ENCODE results near the gene OSCP1. TPM values are rescaled to one million over a fixed set of nuclear protein-coding genes. Genes with fewer than 3 reads are reported as not detected.

OSCP1 gene
- polyA plus RNA-seq, 6 donors from 2014 or later: 0.62 TPM; not detected in 5

- Mint-ChIP-seq H3K9me3 (no peaks in the 10 kb centered on the region), H3K27ac (peak overlapping the region in 4 of 6 donors; percentile 16 to 87 (median 40)), H3K4me3 (no peak overlapping the region), H3K27me3 (no peaks in the 10 kb centered on the region), H3K36me3 (peaks cover 0 to 5% of the 10 kb centered on the region in 2 donors), H3K4me1 (peaks cover 17 to 28% (median 20%) of the 10 kb centered on the region in 3 donors)
- DNase-seq (no peak), ATAC-seq (ENCODE audit: low read depth in 2 of 2) (no peak)
Observed at GRCh38 chr1:36467027-36467410, 16.8 kb upstream of the OSCP1 start.

- Mint-ChIP-seq H3K9me3 (no peaks in the 10 kb centered on the region), H3K4me3 (no peak overlapping the region), H3K36me3 (peaks cover 0 to 5% of the 10 kb centered on the region in 2 donors), H3K4me1 (peaks cover 19 to 28% (median 22%) of the 10 kb centered on the region in 3 donors), H3K27ac (peak overlapping the region in 5 of 6 donors; percentile 16 to 87 (median 38)), H3K27me3 (no peaks in the 10 kb centered on the region)
- ATAC-seq (ENCODE audit: low read depth in 2 of 2) (no peak), DNase-seq (no peak)
Observed at GRCh38 chr1:36466370-36467026, 16.2 kb upstream of the OSCP1 start.

- peaks cover 3 to 10% of the 10 kb centered on the region in 2 donors for H3K36me3 Mint-ChIP-seq
- no peaks in the 10 kb centered on the region for H3K27me3 Mint-ChIP-seq
- ATAC-seq (ENCODE audit: low read depth in 2 of 2) (no peak), DNase-seq (no peak)
- H3K4me3 Mint-ChIP-seq: peak overlapping the region in 4 of 8 donors; percentile 4 to 98 (median 74)
- H3K9me3 Mint-ChIP-seq: no peaks in the 10 kb centered on the region
- peak overlapping the region; percentile 38 to 99 (median 98) for H3K27ac Mint-ChIP-seq
- H3K4me1 Mint-ChIP-seq: peaks cover 19 to 28% (median 24%) of the 10 kb centered on the region in 3 donors
Observed at GRCh38 chr1:36465731-36466369, 15.6 kb upstream of the OSCP1 start.

- peak overlapping the region; percentile 97 to 99 (median 99) for H3K27ac Mint-ChIP-seq
- DNase-seq: no peak
- no peaks in the 10 kb centered on the region for H3K9me3 Mint-ChIP-seq
- H3K4me3 Mint-ChIP-seq: peak overlapping the region; percentile 96 to 100 (median 98)
- peak; percentile 54 to 56 for ATAC-seq (ENCODE audit: low read depth in 2 of 2)
- H3K27me3 Mint-ChIP-seq: no peaks in the 10 kb centered on the region
- peaks cover 19 to 30% (median 24%) of the 10 kb centered on the region in 3 donors for H3K4me1 Mint-ChIP-seq
- H3K36me3 Mint-ChIP-seq: peaks cover 8 to 16% of the 10 kb centered on the region in 2 donors
Observed at GRCh38 chr1:36464605-36465393, 14.5 kb upstream of the OSCP1 start.

- Mint-ChIP-seq H3K9me3 (no peaks in the 10 kb centered on the region), H3K4me1 (peaks cover 19 to 33% (median 24%) of the 10 kb centered on the region in 3 donors), H3K36me3 (peaks cover 8 to 23% of the 10 kb centered on the region in 2 donors), H3K27me3 (no peaks in the 10 kb centered on the region), H3K27ac (peak within 1 kb of the TSS; percentile 97 to 99 (median 99)), H3K4me3 (peak within 1 kb of the TSS; percentile 96 to 100 (median 98))
- ATAC-seq (ENCODE audit: low read depth in 2 of 2) (peak; percentile 97 to 98), DNase-seq (peak; percentile 94)
Observed at GRCh38 chr1:36463803-36464604, 13.8 kb upstream of the OSCP1 start, which contains the start of gene MRPS15. Gene MRPS15, minus strand, starts transcription at chr1:36464384. Its CDS starts 109 bp downstream, at chr1:36464275.

- DNase-seq (no peak), ATAC-seq (ENCODE audit: low read depth in 2 of 2) (no peak)
- Mint-ChIP-seq H3K4me1 (peaks cover 24 to 37% (median 29%) of the 10 kb centered on the region in 3 donors), H3K36me3 (peaks cover 8 to 23% of the 10 kb centered on the region in 2 donors), H3K4me3 (peak overlapping the region; percentile 96 to 100 (median 98)), H3K27me3 (no peaks in the 10 kb centered on the region), H3K9me3 (no peaks in the 10 kb centered on the region), H3K27ac (peak overlapping the region; percentile 67 to 99 (median 99))
Observed at GRCh38 chr1:36463463-36463802, 13.2 kb upstream of the OSCP1 start.

GRCh38 chr1:36458910-36459309 is 8.7 kb upstream of the OSCP1 start:
- no peak for ATAC-seq (ENCODE audit: low read depth in 2 of 2)
- no peaks in the 10 kb centered on the region for H3K9me3 Mint-ChIP-seq
- DNase-seq: no peak
- H3K4me1 Mint-ChIP-seq: peaks cover 27 to 35% (median 28%) of the 10 kb centered on the region in 3 donors
- peak overlapping the region in 2 of 8 donors; percentile 48 to 66 for H3K4me3 Mint-ChIP-seq
- H3K36me3 Mint-ChIP-seq: peaks cover 15 to 31% of the 10 kb centered on the region in 2 donors
- H3K27me3 Mint-ChIP-seq: no peaks in the 10 kb centered on the region
- peak overlapping the region in 3 of 6 donors; percentile 16 to 62 (median 60) for H3K27ac Mint-ChIP-seq

- peak overlapping the region in 3 of 6 donors; percentile 22 to 88 (median 62) for H3K27ac Mint-ChIP-seq
- DNase-seq (no peak), ATAC-seq (ENCODE audit: low read depth in 2 of 2) (no peak)
- peaks cover 20 to 23% (median 22%) of the 10 kb centered on the region in 3 donors for H3K4me1 Mint-ChIP-seq
- peaks cover 15 to 29% of the 10 kb centered on the region in 2 donors for H3K36me3 Mint-ChIP-seq
- no peaks in the 10 kb centered on the region for H3K9me3 Mint-ChIP-seq
- no peaks in the 10 kb centered on the region for H3K27me3 Mint-ChIP-seq
- peak overlapping the region in 2 of 8 donors; percentile 8 to 30 for H3K4me3 Mint-ChIP-seq
Observed at GRCh38 chr1:36457691-36458090, 7.4 kb upstream of the OSCP1 start.

- Mint-ChIP-seq H3K4me3 (no peak overlapping the region), H3K4me1 (peaks cover 20 to 24% (median 23%) of the 10 kb centered on the region in 3 donors), H3K9me3 (no peaks in the 10 kb centered on the region), H3K27ac (no peak overlapping the region), H3K36me3 (peaks cover 15 to 29% of the 10 kb centered on the region in 2 donors), H3K27me3 (no peaks in the 10 kb centered on the region)
- DNase-seq: no peak
- no peak for ATAC-seq (ENCODE audit: low read depth in 2 of 2)
Observed at GRCh38 chr1:36456391-36456928, 6.2 kb upstream of the OSCP1 start.

GRCh38 chr1:36455386-36455785 is 5.1 kb upstream of the OSCP1 start:
- no peaks in the 10 kb centered on the region for H3K9me3 Mint-ChIP-seq
- H3K4me1 Mint-ChIP-seq: peaks cover 23 to 31% (median 27%) of the 10 kb centered on the region in 3 donors
- no peak overlapping the region for H3K4me3 Mint-ChIP-seq
- DNase-seq (no peak), ATAC-seq (ENCODE audit: low read depth in 2 of 2) (no peak)
- no peaks in the 10 kb centered on the region for H3K27me3 Mint-ChIP-seq
- H3K27ac Mint-ChIP-seq: peak overlapping the region in 1 of 6 donors; percentile 49
- H3K36me3 Mint-ChIP-seq: peaks cover 7 to 19% of the 10 kb centered on the region in 2 donors

- Mint-ChIP-seq H3K27me3 (no peaks in the 10 kb centered on the region), H3K4me3 (peak overlapping the region in 2 of 8 donors; percentile 22 to 25), H3K4me1 (peaks cover 31 to 34% (median 34%) of the 10 kb centered on the region in 3 donors), H3K27ac (peak overlapping the region in 2 of 6 donors; percentile 38 to 85), H3K36me3 (peaks cover 7 to 12% of the 10 kb centered on the region in 2 donors), H3K9me3 (peaks cover 0 to 1% (median 0%) of the 10 kb centered on the region in 7 donors)
- no peak for ATAC-seq (ENCODE audit: low read depth in 2 of 2)
- no peak for DNase-seq
Observed at GRCh38 chr1:36453600-36454388, 3.5 kb upstream of the OSCP1 start.

- ATAC-seq (ENCODE audit: low read depth in 2 of 2) (no peak), DNase-seq (no peak)
- H3K4me1 Mint-ChIP-seq: peaks cover 26 to 28% (median 27%) of the 10 kb centered on the region in 3 donors
- no peaks in the 10 kb centered on the region for H3K27me3 Mint-ChIP-seq
- H3K9me3 Mint-ChIP-seq: peaks cover 0 to 1% (median 0%) of the 10 kb centered on the region in 7 donors
- H3K36me3 Mint-ChIP-seq: peaks cover 7 to 12% of the 10 kb centered on the region in 2 donors
- H3K4me3 Mint-ChIP-seq: peak overlapping the region in 1 of 8 donors; percentile 10
- H3K27ac Mint-ChIP-seq: no peak overlapping the region
Observed at GRCh38 chr1:36453051-36453450, 2.8 kb upstream of the OSCP1 start.

Data from naive B cell (primary cell).